Hepatocyte (in vitro differentiated cells): ENCODE results near the gene GTF3C2. TPM values are rescaled to one million over a fixed set of nuclear protein-coding genes. Genes with fewer than 3 reads are reported as not detected.

Source experiments
- DNase-seq: peaks from one replicate; pipeline ENCODE4 v3.0.0-alpha.2; 2016; ENCODE audit warnings: low spot score
- H2AFZ ChIP-seq: fragments of 200-600 bp; sonication (generic); 2 replicates; pipeline ENCODE4 v1.6.0; 2016; ENCODE audit warnings: antibody characterized with exemption, mild to moderate bottlenecking
- H3K27ac ChIP-seq: fragments of 200-600 bp; sonication (generic); 2 replicates; pipeline ENCODE4 v1.5.1; 2016; ENCODE audit warnings: mild to moderate bottlenecking
- H3K27me3 ChIP-seq: fragments of 200-600 bp; sonication (generic); 2 replicates; pipeline ENCODE4 v1.6.1; 2016
- H3K36me3 ChIP-seq: fragments of 200-600 bp; sonication (generic); replicated peaks from 2 replicates; pipeline ENCODE4 v1.5.1; 2016; ENCODE audit warnings: low read depth; ENCODE audit not compliant: insufficient read depth
- H3K4me1 ChIP-seq: fragments of 200-600 bp; sonication (generic); 2 replicates; pipeline ENCODE4 v1.5.1; 2016; ENCODE audit warnings: mild to moderate bottlenecking, moderate library complexity; ENCODE audit not compliant: insufficient read depth
- H3K4me2 ChIP-seq: fragments of 200-600 bp; sonication (generic); 2 replicates; pipeline ENCODE4 v1.6.0; 2016
- H3K4me3 ChIP-seq: fragments of 200-600 bp; sonication (generic); 2 replicates; pipeline ENCODE4 v1.5.1; 2016; ENCODE audit warnings: mild to moderate bottlenecking
- H3K79me2 ChIP-seq: fragments of 200-600 bp; sonication (generic); 2 replicates; pipeline ENCODE4 v1.6.0; 2017; ENCODE audit warnings: mild to moderate bottlenecking
- H3K9me2 ChIP-seq: fragments of 200-600 bp; sonication (generic); replicated peaks from 2 replicates; pipeline ENCODE4 v1.6.0; 2017; ENCODE audit warnings: mild to moderate bottlenecking; ENCODE audit not compliant: insufficient read depth
- H3K9me3 ChIP-seq: fragments of 200-600 bp; sonication (generic); 2 replicates; pipeline ENCODE4 v1.5.1; 2016; ENCODE audit warnings: low read depth, mild to moderate bottlenecking
- H4K20me1 ChIP-seq: fragments of 200-600 bp; sonication (generic); 2 replicates; pipeline ENCODE4 v1.6.0; 2016; ENCODE audit warnings: mild to moderate bottlenecking; ENCODE audit not compliant: insufficient read depth, poor library complexity, severe bottlenecking
- EZH2 ChIP-seq: fragments of 200-600 bp; sonication (generic); IDR thresholded peaks from 2 replicates; pipeline ENCODE4 v1.6.1; 2016; ENCODE audit warnings: antibody characterized with exemption, mild to moderate bottlenecking, borderline replicate concordance
- EZH2phosphoT487 ChIP-seq: fragments of 200-600 bp; sonication (generic); IDR thresholded peaks from one replicate; pipeline ENCODE4 v1.6.1; 2018; ENCODE audit warnings: antibody characterized with exemption, mild to moderate bottlenecking, low read depth, moderate library complexity; ENCODE audit not compliant: unreplicated experiment, severe bottlenecking
- WGBS: methylation state at CpG from one replicate; pipeline ENCODE4 v1.1.6; 2016; ENCODE audit warnings: low lambda C conversion rate; ENCODE audit errors: missing lambda C conversion rate; 5-methylcytosine and 5-hydroxymethylcytosine counted together
- polyA plus RNA-seq: library from polyadenylated mRNA; unstranded; fragments of >200 nt; fragmentation: Nextera tagmentation; extraction: Ambion mirVana; gene quantifications from 2 replicates; pipeline ENCODE4 v1.2.1, GENCODE V29; 2016
- total RNA-seq: library from RNA; depleted of rRNA; stranded (reverse); fragments of >200 nt; gene quantifications from 2 replicates; pipeline ENCODE4 v1.2.3, GENCODE V29; 2014
- TF ChIP-seq, protein P1 (sequence below): fragments of 200-600 bp; sonication (generic); IDR thresholded peaks from 2 replicates; pipeline ENCODE4 v1.5.1; 2016; ENCODE audit warnings: antibody characterized with exemption, mild to moderate bottlenecking; ENCODE audit not compliant: poor library complexity

The GTF3C2 gene
- total and polyA plus RNA-seq, 2 experiments from 2014 or later, result 46.8 to 51.3 TPM

GRCh38 chr2:27378809-27379290 lies 22.3 kb upstream of the GTF3C2 start:
- Histone ChIP-seq H3K27me3 (no peaks in the 10 kb centered on the region), H3K36me3 (peaks cover under 1% of the 10 kb centered on the region), H3K9me2 (no peaks in the 10 kb centered on the region), H3K9me3 (no peaks in the 10 kb centered on the region), H4K20me1 (no peaks in the 10 kb centered on the region), H3K27ac (peak overlapping the region; percentile 100), H2AFZ (no peak overlapping the region), H3K4me3 (no peak overlapping the region), H3K79me2 (peaks cover 42% of the 10 kb centered on the region), H3K4me2 (peak overlapping the region; percentile 97), H3K4me1 (peaks cover 20% of the 10 kb centered on the region)
- 96% methylated on average over 5 of the region's 9 CpGs for WGBS
- TF ChIP-seq, protein P1, sequence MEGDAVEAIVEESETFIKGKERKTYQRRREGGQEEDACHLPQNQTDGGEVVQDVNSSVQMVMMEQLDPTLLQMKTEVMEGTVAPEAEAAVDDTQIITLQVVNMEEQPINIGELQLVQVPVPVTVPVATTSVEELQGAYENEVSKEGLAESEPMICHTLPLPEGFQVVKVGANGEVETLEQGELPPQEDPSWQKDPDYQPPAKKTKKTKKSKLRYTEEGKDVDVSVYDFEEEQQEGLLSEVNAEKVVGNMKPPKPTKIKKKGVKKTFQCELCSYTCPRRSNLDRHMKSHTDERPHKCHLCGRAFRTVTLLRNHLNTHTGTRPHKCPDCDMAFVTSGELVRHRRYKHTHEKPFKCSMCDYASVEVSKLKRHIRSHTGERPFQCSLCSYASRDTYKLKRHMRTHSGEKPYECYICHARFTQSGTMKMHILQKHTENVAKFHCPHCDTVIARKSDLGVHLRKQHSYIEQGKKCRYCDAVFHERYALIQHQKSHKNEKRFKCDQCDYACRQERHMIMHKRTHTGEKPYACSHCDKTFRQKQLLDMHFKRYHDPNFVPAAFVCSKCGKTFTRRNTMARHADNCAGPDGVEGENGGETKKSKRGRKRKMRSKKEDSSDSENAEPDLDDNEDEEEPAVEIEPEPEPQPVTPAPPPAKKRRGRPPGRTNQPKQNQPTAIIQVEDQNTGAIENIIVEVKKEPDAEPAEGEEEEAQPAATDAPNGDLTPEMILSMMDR, result no peak
- no peak for TF ChIP-seq EZH2phosphoT487
- TF ChIP-seq EZH2, result no peak
- DNase-seq, result no peak

DNA sequence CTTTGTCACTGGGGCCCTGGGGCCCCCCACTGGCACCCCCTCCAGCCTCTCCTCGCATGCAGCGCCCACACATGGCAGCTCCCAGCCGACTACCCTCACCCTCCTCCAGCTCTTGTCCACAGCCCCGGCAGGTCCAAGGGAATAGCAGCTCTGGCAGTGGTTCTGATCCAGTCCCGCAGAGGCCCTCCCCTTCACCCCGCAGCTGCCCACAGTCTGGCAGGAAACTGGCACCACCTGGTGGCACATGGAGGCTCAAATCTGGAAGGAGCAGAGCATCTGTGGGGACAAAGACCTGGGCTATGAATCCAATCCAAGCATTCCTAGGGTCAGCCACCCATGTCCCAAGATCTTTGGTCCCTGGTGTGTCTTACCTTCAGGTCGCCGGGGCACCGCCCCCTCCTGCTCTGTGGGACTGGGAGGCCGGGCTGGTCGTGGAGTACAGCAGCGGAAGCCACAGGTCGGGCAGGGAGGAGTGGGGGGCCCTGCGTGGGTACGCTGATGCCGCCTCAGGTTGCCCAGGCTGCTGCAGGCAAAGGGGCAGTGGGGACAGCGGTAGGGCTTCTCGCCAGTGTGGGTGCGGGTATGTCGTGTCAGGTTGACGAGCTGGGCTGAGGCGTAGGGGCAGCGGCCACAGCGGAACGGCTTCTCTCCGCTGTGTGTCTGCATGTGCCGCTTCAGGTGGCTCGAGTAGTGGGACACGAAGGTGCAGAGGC lies 21.7 kb upstream of the GTF3C2 start:
- no peak overlapping the region for H3K4me3 ChIP-seq
- no peaks in the 10 kb centered on the region for H3K9me3 ChIP-seq
- 95% methylated on average over 29 of the region's 29 CpGs for WGBS
- H3K79me2 ChIP-seq, result peaks cover 48% of the 10 kb centered on the region
- peaks cover 20% of the 10 kb centered on the region for H3K4me1 ChIP-seq
- peak overlapping the region; percentile 100 for H3K27ac ChIP-seq
- H2AFZ ChIP-seq, result no peak overlapping the region
- H3K4me2 ChIP-seq, result peak overlapping the region; percentile 97
- H3K27me3 ChIP-seq, result no peaks in the 10 kb centered on the region
- no peaks in the 10 kb centered on the region for H4K20me1 ChIP-seq
- peaks cover 5% of the 10 kb centered on the region for H3K36me3 ChIP-seq
- no peaks in the 10 kb centered on the region for H3K9me2 ChIP-seq
- TF ChIP-seq, protein P1, result peak; percentile 23
- TF ChIP-seq EZH2 (no peak), EZH2phosphoT487 (no peak)
- no peak for DNase-seq

GRCh38 chr2:27377618-27378095 lies 21.1 kb upstream of the GTF3C2 start:
- H3K9me2 ChIP-seq, result no peaks in the 10 kb centered on the region
- H4K20me1 ChIP-seq, result no peaks in the 10 kb centered on the region
- H2AFZ ChIP-seq, result no peak overlapping the region
- 97% methylated on average over 18 of the region's 18 CpGs for WGBS
- H3K9me3 ChIP-seq, result no peaks in the 10 kb centered on the region
- DNase-seq, result no peak
- no peak overlapping the region for H3K4me2 ChIP-seq
- H3K4me3 ChIP-seq, result no peak overlapping the region
- H3K27me3 ChIP-seq, result no peaks in the 10 kb centered on the region
- H3K79me2 ChIP-seq, result peaks cover 54% of the 10 kb centered on the region
- no peak overlapping the region for H3K27ac ChIP-seq
- peaks cover 22% of the 10 kb centered on the region for H3K4me1 ChIP-seq
- TF ChIP-seq, protein P1, result no peak
- TF ChIP-seq EZH2phosphoT487 (no peak), EZH2 (no peak)
- peaks cover 5% of the 10 kb centered on the region for H3K36me3 ChIP-seq
